ES-I3 (cell line): ENCODE data around the gene TMEM9.

Experiments
- H3K36me3 ChIP-seq: 2 replicates; pipeline ENCODE4 v1.6.1; 2013; ENCODE audit warnings: mild to moderate bottlenecking, low read length, control low read depth, moderate library complexity; ENCODE audit not compliant: insufficient read depth
- H3K4me1 ChIP-seq: 2 replicates; pipeline ENCODE4 v1.6.1; 2013; ENCODE audit warnings: mild to moderate bottlenecking, control low read depth, low read length; ENCODE audit not compliant: insufficient read depth
- H3K9ac ChIP-seq: 2 replicates; pipeline ENCODE4 v1.6.1; 2013; ENCODE audit warnings: low read depth, mild to moderate bottlenecking, low read length, moderate library complexity
- H3K9me3 ChIP-seq: 2 replicates; pipeline ENCODE4 v1.6.1; 2013; ENCODE audit warnings: mild to moderate bottlenecking, low read length, moderate library complexity; ENCODE audit not compliant: control insufficient read depth, insufficient read depth

Gene TMEM9

GRCh38 chr1:201103666-201104065 lies 50.6 kb downstream of the TMEM9 start:
- Histone ChIP-seq H3K4me1 (no peaks in the 10 kb centered on the region), H3K9me3 (no peaks in the 10 kb centered on the region), H3K36me3 (no peaks in the 10 kb centered on the region), H3K9ac (no peak overlapping the region)

DNA sequence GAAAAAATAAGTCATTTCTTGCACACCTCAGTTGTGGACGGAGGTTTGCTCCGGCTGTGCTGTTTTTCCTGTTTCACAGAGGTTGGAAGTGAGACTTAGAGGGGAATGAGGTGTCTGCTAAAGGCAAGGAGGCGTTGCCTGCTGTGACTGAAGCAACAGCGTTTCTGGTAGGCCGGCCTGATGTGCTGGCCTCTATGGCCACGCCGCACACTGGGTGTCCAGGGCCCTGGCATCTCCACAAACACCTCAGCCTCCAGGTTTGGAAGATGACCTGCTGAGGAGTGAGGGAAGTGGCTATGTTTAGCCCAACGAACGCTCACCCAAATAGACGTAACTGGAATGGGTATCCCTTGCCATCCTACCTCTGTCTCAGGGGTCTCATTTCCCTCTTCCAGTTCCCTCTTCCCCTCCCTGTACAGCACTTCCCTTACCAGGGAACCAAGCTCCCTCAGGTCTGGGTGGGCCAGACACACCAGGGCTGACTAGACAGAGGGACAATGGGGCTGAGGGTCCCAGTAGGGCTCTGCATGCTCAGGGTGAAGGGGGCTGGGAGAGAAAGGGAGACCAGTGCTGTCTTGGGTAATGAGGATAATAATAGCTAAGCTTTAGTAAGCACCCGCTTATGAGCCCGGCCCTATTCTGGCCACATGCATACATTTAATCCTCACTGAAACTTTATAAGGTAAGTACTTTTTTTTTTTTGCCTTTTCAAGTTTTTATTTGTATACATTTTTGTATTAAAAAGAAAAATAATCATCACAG lies 53.9 kb downstream of the TMEM9 start:
- Histone ChIP-seq H3K9ac (no peak overlapping the region), H3K36me3 (no peaks in the 10 kb centered on the region), H3K9me3 (no peaks in the 10 kb centered on the region), H3K4me1 (no peaks in the 10 kb centered on the region)

DNA sequence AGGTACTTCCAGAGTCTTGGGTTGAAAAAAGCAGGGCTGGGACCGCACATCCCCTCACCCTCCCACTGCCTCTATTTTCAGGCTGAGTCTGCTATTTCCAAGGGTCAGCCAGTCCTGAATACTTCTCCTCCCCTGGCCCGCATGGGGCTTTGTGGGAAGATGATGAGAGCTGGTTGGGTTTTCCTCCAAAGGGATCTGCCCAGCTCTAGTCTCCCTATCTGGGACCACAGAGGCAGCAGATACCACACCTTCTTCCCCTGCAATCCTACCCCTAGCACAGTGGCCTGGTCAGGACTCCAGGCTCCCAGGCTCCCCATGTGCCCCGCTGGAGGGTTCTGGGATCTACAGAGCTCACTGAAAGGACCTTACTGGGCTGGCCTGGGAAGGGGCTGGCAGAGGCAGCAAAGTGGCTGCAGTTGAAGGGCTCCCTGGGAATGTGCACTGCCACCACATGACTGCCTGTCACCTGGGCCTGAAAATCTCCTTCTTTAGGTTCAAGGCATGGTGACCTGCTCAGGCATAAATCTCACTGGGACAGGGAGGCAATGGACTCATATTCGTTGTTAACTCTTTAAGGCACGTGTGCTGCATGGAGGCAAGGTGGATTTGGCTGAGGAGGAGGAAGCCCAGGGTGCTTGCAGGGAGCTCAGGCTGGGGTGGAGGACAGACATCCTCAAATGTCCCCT lies 55.1 kb downstream of the TMEM9 start:
- H3K36me3 ChIP-seq, result no peaks in the 10 kb centered on the region
- no peaks in the 10 kb centered on the region for H3K9me3 ChIP-seq
- no peaks in the 10 kb centered on the region for H3K4me1 ChIP-seq
- H3K9ac ChIP-seq, result no peak overlapping the region

DNA sequence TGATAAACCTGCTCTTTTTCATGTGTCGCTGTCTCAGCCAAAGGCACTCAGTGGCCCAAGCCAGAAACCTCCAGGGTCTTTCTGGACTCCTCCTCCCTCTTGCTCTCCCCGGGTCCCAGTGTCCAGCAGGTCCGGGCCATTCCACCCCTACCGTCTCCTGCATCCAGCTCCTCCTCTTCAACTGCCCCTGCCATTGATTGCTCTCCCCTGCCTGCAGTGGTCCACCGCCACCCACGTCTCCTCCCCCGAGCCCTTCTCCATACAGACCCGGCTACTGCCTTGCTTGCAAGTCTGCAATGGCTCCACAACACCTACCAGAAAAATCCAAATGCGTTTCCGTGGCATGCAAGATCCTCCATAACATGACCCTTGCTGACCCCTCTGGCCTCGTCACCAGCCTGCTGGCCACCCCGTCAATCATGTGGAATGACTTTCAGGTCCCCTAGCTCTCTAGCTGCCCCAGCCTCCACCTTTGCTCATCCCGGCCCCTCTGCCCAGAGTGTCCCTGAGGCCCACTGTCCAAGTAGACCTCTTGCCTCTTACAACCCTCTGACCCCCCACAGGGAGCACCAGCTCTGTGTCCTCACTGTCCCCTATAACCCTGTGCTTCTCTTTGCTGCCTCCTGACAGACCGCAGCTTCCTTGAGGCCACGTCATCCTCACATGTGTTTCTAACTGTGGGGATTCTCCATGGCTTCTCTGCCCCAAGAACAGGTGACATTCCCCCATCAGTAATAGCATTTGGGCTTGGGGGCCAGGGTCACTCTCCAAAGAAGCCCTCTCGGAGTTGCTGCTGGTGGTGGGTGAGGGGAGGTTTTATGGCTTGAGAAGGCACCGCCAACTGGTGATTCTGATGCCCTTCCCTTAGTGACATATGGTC lies 57.1 kb downstream of the TMEM9 start:
- Histone ChIP-seq H3K9ac (no peak overlapping the region), H3K9me3 (no peaks in the 10 kb centered on the region), H3K4me1 (no peaks in the 10 kb centered on the region), H3K36me3 (no peaks in the 10 kb centered on the region)

GRCh38 chr1:201096041-201096461 lies 58.2 kb downstream of the TMEM9 start:
- Histone ChIP-seq H3K9me3 (no peaks in the 10 kb centered on the region), H3K36me3 (no peaks in the 10 kb centered on the region), H3K4me1 (no peaks in the 10 kb centered on the region), H3K9ac (no peak overlapping the region)

- no peak overlapping the region for H3K9ac ChIP-seq
- no peaks in the 10 kb centered on the region for H3K36me3 ChIP-seq
- no peaks in the 10 kb centered on the region for H3K9me3 ChIP-seq
- H3K4me1 ChIP-seq, result no peaks in the 10 kb centered on the region
Observed at GRCh38 chr1:201095581-201095980, 58.7 kb downstream of the TMEM9 start.

- Histone ChIP-seq H3K36me3 (no peaks in the 10 kb centered on the region), H3K9me3 (no peaks in the 10 kb centered on the region), H3K4me1 (no peaks in the 10 kb centered on the region), H3K9ac (no peak overlapping the region)
Observed at GRCh38 chr1:201094832-201095231, 59.4 kb downstream of the TMEM9 start.

GRCh38 chr1:201093962-201094361 lies 60.3 kb downstream of the TMEM9 start:
- no peaks in the 10 kb centered on the region for H3K4me1 ChIP-seq
- no peak overlapping the region for H3K9ac ChIP-seq
- no peaks in the 10 kb centered on the region for H3K9me3 ChIP-seq
- H3K36me3 ChIP-seq, result no peaks in the 10 kb centered on the region

DNA sequence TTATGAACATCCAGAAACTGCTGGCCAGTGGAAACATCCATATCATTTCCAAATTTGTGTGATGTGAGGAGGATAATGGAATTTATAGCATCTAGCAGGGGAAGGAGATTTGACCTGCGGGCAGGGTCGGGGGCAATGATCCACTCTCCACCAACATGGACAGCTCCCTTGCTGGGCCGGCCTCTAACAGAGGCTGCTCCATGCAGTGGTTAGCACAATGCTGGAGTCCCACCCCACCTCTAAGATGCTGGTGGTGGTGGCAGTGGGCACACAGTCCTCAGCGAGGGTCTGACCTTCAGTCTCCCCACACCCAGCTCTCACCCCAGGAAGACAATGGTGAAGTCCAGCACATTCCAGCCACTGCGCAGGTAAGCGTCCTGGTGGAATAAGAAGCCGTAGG lies 60.7 kb downstream of the TMEM9 start:
- Histone ChIP-seq H3K4me1 (no peaks in the 10 kb centered on the region), H3K9me3 (no peaks in the 10 kb centered on the region), H3K9ac (no peak overlapping the region), H3K36me3 (no peaks in the 10 kb centered on the region)

GRCh38 chr1:201092738-201093137 lies 61.5 kb downstream of the TMEM9 start:
- Histone ChIP-seq H3K9ac (no peak overlapping the region), H3K9me3 (no peaks in the 10 kb centered on the region), H3K36me3 (no peaks in the 10 kb centered on the region), H3K4me1 (no peaks in the 10 kb centered on the region)

- Histone ChIP-seq H3K9ac (no peak overlapping the region), H3K4me1 (no peaks in the 10 kb centered on the region), H3K36me3 (no peaks in the 10 kb centered on the region), H3K9me3 (no peaks in the 10 kb centered on the region)
Observed at GRCh38 chr1:201091256-201091655, 63.0 kb downstream of the TMEM9 start.

- H3K4me1 ChIP-seq, result no peaks in the 10 kb centered on the region
- H3K9me3 ChIP-seq, result no peaks in the 10 kb centered on the region
- no peaks in the 10 kb centered on the region for H3K36me3 ChIP-seq
Observed at GRCh38 chr1:201090541-201090940, 63.7 kb downstream of the TMEM9 start.

GRCh38 chr1:201089596-201089995 lies 64.7 kb downstream of the TMEM9 start:
- H3K9ac ChIP-seq, result no peak overlapping the region
- H3K36me3 ChIP-seq, result no peaks in the 10 kb centered on the region
- no peaks in the 10 kb centered on the region for H3K4me1 ChIP-seq
- H3K9me3 ChIP-seq, result no peaks in the 10 kb centered on the region

More at GRCh38 chr1:201090541-201090940, 63.7 kb downstream of the TMEM9 start:
- H3K9ac ChIP-seq, result no peak overlapping the region

DNA sequence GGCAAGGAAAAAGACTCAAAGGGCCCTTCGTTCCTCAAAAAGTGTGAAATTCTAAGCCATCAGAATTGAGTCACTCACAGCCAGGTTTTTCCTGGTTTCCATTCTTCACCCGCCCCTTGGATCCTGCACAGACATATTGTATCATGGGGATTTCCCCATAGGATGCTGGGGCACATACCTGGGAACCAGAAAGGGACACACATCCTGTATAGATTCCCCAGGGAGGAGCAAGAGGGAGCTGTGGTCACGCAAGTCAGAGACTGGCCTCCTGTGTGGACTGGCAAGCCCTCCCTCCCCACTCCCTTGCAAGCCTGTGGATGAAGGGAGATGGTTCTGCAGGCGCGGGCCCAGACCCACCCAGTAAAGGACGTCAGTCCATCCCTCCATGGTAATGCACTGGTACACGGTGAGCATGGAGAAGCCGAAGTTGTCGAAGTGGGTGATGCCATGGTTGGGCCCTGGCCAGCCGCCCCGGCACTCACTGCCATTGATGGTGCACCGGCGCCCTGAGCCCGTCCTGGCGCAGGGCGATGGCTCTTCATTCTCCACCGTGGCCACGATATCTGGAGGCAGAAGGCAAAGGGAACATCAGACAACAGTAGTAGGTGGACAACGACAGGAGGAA lies 65.3 kb downstream of the TMEM9 start:
- Histone ChIP-seq H3K36me3 (no peaks in the 10 kb centered on the region), H3K9me3 (no peaks in the 10 kb centered on the region), H3K9ac (no peak overlapping the region), H3K4me1 (no peaks in the 10 kb centered on the region)
